T-helper 2 cell treated with Interferon-gamma antibody and Interleukin-4, amounts not matched to agents 5 μg/mL and 100 μg/mL, for 36 hours (primary cell): ENCODE data around the gene CLHC1.
"Not testable (repeated sequence)": the region's sequence is repeated elsewhere in the genome, so short reads cannot be mapped to it uniquely, and the experiment has no call there.

Experiments
- DNase-seq: peaks from one replicate; pipeline ENCODE4 v3.0.0; 2021; ENCODE audit warnings: low spot score
- H3K27ac Mint-ChIP-seq: one replicate; pipeline ENCODE4 v1.8.0; 2021; ENCODE audit warnings: mild to moderate bottlenecking, mixed read lengths
- H3K27me3 Mint-ChIP-seq: one replicate; pipeline ENCODE4 v1.8.0; 2021; ENCODE audit warnings: low read depth, mixed read lengths
- H3K36me3 Mint-ChIP-seq: one replicate; pipeline ENCODE4 v1.8.0; 2021; ENCODE audit warnings: low read depth, mixed read lengths
- H3K4me1 Mint-ChIP-seq: one replicate; pipeline ENCODE4 v1.8.0; 2021; ENCODE audit warnings: low read depth, mixed read lengths
- H3K4me3 Mint-ChIP-seq: one replicate; pipeline ENCODE4 v1.8.0; 2022; ENCODE audit warnings: mild to moderate bottlenecking, moderate library complexity, mixed read lengths
- H3K9me3 Mint-ChIP-seq: one replicate; pipeline ENCODE4 v1.8.0; 2021; ENCODE audit warnings: mixed read lengths

CLHC1 gene

DNA sequence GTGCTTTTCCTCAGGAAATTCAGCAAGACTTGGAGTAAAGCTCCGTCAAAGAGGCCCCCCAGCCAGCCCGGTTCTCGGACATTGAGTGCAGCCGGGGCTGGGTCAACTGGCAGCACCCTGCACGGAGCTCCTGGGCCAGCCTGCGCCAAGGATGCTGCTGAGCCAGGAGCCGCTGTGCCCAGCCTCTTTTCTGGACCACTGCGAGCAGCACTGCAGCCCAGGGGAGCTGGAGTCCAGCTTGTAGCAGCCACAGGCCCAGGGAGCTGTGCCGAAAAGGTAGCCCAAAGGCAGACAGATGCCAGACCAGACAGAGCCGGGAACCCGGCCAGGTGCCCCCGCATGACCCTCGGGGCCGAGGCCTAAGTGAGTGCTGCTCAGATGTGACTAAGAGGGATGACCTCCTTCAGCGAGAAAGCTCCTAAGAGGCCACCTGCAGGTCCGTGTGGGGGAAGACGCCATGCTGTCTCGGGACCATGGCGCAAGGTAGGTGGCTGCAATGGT, 7.3 kb downstream of the CLHC1 start:
- Mint-ChIP-seq H3K9me3 (no peaks in the 10 kb centered on the region), H3K27ac (no peak overlapping the region), H3K27me3 (no peaks in the 10 kb centered on the region), H3K36me3 (peaks cover 13% of the 10 kb centered on the region), H3K4me1 (peaks cover 38% of the 10 kb centered on the region), H3K4me3 (no peak overlapping the region)
- DNase-seq = no peak

GRCh38 chr2:55223958-55224760, 7.9 kb downstream of the CLHC1 start:
- no peak for DNase-seq
- peaks cover 33% of the 10 kb centered on the region for H3K4me1 Mint-ChIP-seq
- no peaks in the 10 kb centered on the region for H3K27me3 Mint-ChIP-seq
- H3K4me3 Mint-ChIP-seq = peak overlapping the region; percentile 56
- peak overlapping the region; percentile 83 for H3K27ac Mint-ChIP-seq
- peaks cover 9% of the 10 kb centered on the region for H3K36me3 Mint-ChIP-seq
- no peaks in the 10 kb centered on the region for H3K9me3 Mint-ChIP-seq

DNA sequence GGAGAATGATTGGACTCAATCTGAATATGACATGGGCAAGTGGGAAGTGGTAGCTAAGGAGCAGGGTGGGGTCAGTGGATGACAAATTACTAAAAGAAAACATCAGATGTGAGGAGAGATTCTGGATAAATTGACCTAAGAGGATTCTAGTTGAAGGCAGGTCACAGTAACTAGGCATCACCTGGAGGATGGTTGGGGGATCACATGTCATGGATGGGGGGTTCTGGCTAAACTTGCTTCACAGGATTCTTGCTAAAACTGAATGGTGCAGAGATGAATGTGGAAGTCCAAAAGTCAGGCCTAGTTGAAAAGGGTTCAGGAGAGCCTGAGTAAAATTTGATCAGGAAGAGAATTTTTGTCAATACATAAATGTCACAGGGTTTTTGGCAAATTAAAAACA, 18.3 kb downstream of the CLHC1 start:
- no peak overlapping the region for H3K4me3 Mint-ChIP-seq
- no peaks in the 10 kb centered on the region for H3K27me3 Mint-ChIP-seq
- H3K27ac Mint-ChIP-seq = no peak overlapping the region

DNA sequence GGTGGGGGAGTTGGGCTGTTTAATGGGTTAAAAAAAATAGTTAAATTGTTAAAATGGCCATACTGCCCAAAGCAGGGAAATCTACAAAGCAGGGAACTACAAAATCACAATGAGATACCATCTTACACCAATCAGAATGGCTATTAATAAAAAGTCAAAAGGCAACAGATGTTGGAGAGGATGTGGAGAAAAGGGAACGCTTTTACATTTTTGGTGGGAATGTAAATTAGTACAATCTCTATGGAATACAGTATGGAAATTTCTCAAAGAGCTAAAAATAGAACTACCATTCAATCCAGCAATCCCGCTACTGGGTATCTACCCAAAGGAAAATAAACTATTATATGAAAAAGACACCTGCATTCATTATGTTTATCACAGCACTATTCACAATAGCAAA, 27.1 kb downstream of the CLHC1 start:
- Mint-ChIP-seq H3K27ac (no peak overlapping the region), H3K27me3 (no peaks in the 10 kb centered on the region), H3K4me3 (no peak overlapping the region), H3K9me3 (peaks cover 25% of the 10 kb centered on the region), H3K4me1 (no peaks in the 10 kb centered on the region), H3K36me3 (peaks cover 32% of the 10 kb centered on the region)
- DNase-seq = no peak

More for the DNA sequence above, 18.3 kb downstream of the CLHC1 start:
- H3K36me3 Mint-ChIP-seq = no peaks in the 10 kb centered on the region
- H3K9me3 Mint-ChIP-seq = no peaks in the 10 kb centered on the region
- DNase-seq = no peak
- H3K4me1 Mint-ChIP-seq = no peaks in the 10 kb centered on the region

DNA sequence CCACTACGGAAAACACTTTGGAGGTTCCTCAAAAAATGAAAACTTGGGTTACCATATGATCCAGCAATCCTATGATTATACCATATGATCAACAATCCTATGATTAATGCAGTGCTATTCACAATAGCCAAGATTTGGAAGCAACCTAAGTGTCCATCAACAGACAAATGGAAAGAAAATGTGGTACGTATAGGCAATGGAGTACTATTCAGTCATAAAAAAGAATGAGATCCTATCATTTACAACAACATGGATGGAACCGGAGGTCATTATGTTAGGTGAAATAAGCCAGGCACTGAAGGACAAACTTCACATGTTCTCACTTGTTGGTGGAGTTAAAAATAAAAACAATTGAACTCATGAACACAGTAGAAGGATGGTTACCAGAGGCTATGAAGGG, 27.6 kb downstream of the CLHC1 start:
- peaks cover 35% of the 10 kb centered on the region for H3K36me3 Mint-ChIP-seq
- H3K4me3 Mint-ChIP-seq = no peak overlapping the region
- no peaks in the 10 kb centered on the region for H3K27me3 Mint-ChIP-seq
- peaks cover 25% of the 10 kb centered on the region for H3K9me3 Mint-ChIP-seq
- H3K27ac Mint-ChIP-seq = no peak overlapping the region
- no peak for DNase-seq
- no peaks in the 10 kb centered on the region for H3K4me1 Mint-ChIP-seq

GRCh38 chr2:55200416-55200815, 31.7 kb downstream of the CLHC1 start:
- no peaks in the 10 kb centered on the region for H3K4me1 Mint-ChIP-seq
- no peaks in the 10 kb centered on the region for H3K27me3 Mint-ChIP-seq
- peaks cover 44% of the 10 kb centered on the region for H3K36me3 Mint-ChIP-seq
- H3K4me3 Mint-ChIP-seq = no peak overlapping the region
- H3K27ac Mint-ChIP-seq = no peak overlapping the region
- peaks cover 25% of the 10 kb centered on the region for H3K9me3 Mint-ChIP-seq
- no peak for DNase-seq

- H3K27me3 Mint-ChIP-seq = no peaks in the 10 kb centered on the region
- no peak overlapping the region for H3K4me3 Mint-ChIP-seq
- H3K9me3 Mint-ChIP-seq = peaks cover 16% of the 10 kb centered on the region
- H3K27ac Mint-ChIP-seq = no peak overlapping the region
- H3K36me3 Mint-ChIP-seq = peaks cover 29% of the 10 kb centered on the region
- H3K4me1 Mint-ChIP-seq = no peaks in the 10 kb centered on the region
- DNase-seq = no peak
Observed at GRCh38 chr2:55196526-55196925, 35.6 kb downstream of the CLHC1 start.

DNA sequence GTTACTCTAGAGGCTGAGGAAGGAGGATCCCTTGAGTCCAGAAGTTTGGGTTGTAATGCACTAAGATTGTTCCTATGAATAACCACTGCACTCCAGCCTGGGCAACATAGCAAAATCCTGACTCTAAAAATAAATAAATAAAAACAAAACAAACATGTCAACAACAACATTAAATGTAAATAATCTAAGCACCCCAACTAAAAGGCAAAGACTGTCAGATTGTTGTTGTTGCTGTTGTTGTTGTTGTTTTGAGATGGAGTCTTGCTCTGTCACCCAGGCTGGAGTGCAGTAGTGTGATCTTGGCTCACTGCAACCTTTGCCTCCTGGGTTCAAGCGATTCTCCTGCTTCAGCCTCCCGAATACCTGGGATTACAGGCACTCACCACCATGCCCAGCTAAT, 40.2 kb downstream of the CLHC1 start:
- H3K36me3 Mint-ChIP-seq = peaks cover 10% of the 10 kb centered on the region
- not testable (repeated sequence) for DNase-seq, H3K27me3 Mint-ChIP-seq, H3K4me3 Mint-ChIP-seq, H3K27ac Mint-ChIP-seq, H3K9me3 Mint-ChIP-seq, H3K4me1 Mint-ChIP-seq

GRCh38 chr2:55186837-55187236, 45.3 kb downstream of the CLHC1 start:
- not testable (repeated sequence) for H3K27me3 Mint-ChIP-seq, H3K4me3 Mint-ChIP-seq, H3K27ac Mint-ChIP-seq, H3K4me1 Mint-ChIP-seq, H3K36me3 Mint-ChIP-seq, DNase-seq, H3K9me3 Mint-ChIP-seq

DNA sequence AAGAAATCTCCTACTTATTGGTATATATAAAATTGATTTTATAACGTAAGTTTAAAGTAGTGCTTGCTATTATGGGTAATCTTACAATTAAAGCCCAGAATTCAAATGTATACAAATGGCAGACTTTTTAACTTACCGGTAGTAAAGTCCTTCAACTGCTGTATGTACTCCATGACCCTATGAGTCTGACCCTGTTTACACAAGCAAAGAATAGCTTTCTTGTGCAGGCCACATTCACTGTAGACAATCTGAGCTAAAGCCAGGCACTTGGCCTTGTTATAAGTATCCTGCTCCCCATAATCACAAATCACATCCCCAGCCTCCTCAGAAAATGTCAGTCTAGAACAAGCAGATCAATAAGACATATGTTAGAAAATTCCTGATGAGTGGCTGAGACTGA, 51.7 kb downstream of the CLHC1 start:
- no peak for DNase-seq
- H3K4me1 Mint-ChIP-seq = peaks cover 2% of the 10 kb centered on the region
- H3K36me3 Mint-ChIP-seq = no peaks in the 10 kb centered on the region
- H3K27me3 Mint-ChIP-seq = no peaks in the 10 kb centered on the region
- H3K4me3 Mint-ChIP-seq = no peak overlapping the region
- no peak overlapping the region for H3K27ac Mint-ChIP-seq
- H3K9me3 Mint-ChIP-seq = no peaks in the 10 kb centered on the region

DNA sequence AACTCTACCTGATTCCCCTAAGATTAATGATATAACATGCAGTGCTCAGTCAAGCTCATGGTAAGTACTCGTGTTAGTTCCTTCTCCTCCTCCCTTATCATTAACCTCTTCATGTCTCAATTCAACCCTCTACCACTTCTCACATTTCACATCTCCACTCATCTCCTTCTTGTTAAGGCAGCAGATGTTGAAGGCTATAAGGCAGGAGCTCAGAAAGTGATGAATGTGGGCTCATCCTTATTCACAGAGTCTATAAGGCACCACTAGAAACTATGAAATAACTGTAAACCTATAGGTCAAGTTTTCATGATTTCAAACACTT, 56.0 kb downstream of the CLHC1 start:
- H3K9me3 Mint-ChIP-seq = no peaks in the 10 kb centered on the region
- H3K4me1 Mint-ChIP-seq = peaks cover 2% of the 10 kb centered on the region
- no peak overlapping the region for H3K27ac Mint-ChIP-seq
- no peak overlapping the region for H3K4me3 Mint-ChIP-seq
- DNase-seq = no peak
- H3K36me3 Mint-ChIP-seq = no peaks in the 10 kb centered on the region
- no peaks in the 10 kb centered on the region for H3K27me3 Mint-ChIP-seq

DNA sequence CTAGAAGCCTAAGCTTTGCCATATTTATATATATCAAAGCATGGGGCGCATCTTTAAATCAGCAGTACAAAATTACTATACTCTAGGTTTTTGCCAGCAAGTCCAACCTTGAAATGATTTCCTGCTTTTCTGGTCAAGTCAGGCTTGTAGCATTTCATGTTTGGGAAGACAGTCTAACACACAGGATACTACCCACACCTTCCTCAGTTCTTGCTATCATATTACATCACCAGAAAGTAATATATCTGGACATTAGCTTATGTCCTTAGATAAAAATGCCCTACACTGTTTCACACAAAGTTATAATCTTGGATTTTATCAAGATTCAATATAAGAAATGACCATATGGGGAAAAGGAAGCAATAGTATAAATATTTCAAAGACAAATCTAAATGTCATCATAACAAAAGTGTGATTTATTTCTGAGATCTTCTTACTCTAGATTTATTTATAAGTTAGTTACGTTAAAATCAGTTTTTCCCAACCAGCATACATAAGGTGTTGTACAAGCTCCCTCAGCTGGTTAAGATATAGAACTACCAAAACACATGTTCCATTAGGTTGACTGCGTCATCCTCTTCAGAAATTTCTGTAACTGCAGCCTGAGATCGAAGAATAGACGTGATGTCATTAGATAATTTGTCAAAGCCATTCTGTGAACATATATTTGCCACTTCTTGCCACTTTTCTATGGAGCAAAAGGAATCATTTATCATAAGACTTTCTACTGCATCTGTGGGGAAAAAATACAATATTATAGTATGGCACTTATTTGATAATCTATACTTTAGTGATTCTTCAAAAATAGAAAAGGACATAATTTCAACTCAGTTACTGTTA, 56.6 kb downstream of the CLHC1 start:
- Mint-ChIP-seq H3K9me3 (no peaks in the 10 kb centered on the region), H3K4me1 (peaks cover 2% of the 10 kb centered on the region), H3K27ac (no peak overlapping the region), H3K4me3 (no peak overlapping the region), H3K27me3 (no peaks in the 10 kb centered on the region), H3K36me3 (no peaks in the 10 kb centered on the region)
- no peak for DNase-seq

GRCh38 chr2:55173438-55174054, 58.5 kb downstream of the CLHC1 start:
- no peak overlapping the region for H3K4me3 Mint-ChIP-seq
- no peak for DNase-seq
- peaks cover 3% of the 10 kb centered on the region for H3K4me1 Mint-ChIP-seq
- no peak overlapping the region for H3K27ac Mint-ChIP-seq
- H3K27me3 Mint-ChIP-seq = no peaks in the 10 kb centered on the region
- H3K9me3 Mint-ChIP-seq = no peaks in the 10 kb centered on the region
- no peaks in the 10 kb centered on the region for H3K36me3 Mint-ChIP-seq

DNA sequence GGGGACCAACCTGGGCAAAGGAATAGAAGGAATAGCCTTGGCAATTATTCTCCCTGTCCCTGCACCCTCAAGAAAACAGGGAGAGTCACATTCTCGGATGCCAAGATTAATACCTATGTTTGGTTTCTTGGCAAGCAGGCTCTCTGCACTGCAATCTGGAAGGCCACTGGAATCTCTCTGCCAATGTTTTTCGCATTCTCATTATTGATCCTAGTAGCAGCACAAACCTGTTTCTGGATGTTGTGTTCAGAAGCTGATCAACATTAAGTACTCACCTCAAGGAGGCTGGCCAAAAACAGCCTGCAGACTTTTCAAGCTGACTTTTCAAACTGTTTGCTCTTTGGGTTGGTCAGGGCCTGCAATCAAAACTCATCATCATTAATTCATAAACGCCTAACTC, 62.2 kb downstream of the CLHC1 start:
- Mint-ChIP-seq H3K4me1 (peaks cover 1% of the 10 kb centered on the region), H3K4me3 (no peak overlapping the region), H3K9me3 (no peaks in the 10 kb centered on the region), H3K27me3 (peaks cover 2% of the 10 kb centered on the region), H3K27ac (no peak overlapping the region), H3K36me3 (no peaks in the 10 kb centered on the region)
- DNase-seq = no peak
